ENCODE measurements around the gene ZNF423.

ZNF423 gene

DNA sequence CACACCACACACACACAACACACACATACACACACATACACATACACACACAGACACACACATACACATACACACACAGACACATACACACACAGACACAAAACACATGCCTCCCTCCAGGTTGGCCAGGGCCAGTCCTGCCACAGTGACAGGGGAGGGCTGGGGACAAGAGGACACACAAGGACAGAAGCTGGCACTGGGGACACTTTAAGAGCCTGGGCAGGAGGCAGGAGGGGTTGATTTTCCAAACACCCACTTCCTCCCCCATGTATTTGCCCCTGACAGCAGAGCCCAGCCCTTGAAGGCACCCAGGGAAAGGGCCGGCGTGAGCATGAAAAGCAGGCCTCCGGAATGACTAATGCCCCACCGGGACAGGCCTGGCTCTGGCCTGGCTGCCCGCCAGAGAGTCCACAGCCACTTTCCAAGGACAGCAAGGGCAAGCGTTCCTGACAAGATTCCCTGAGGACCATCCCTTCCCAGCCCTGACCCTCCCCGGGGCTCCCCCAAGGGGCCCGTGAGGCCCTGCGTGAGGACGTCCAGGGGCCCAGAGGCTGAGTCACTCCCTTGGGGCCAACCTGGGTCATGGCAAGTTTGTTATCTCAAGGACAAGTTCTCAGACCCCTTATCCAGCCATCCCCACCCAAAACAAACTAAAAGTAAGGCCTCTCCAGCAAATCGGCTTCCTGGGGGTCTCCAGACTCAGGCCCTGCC, 235.6 kb downstream of the ZNF423 start:
- TF ChIP-seq, protein P1, sequence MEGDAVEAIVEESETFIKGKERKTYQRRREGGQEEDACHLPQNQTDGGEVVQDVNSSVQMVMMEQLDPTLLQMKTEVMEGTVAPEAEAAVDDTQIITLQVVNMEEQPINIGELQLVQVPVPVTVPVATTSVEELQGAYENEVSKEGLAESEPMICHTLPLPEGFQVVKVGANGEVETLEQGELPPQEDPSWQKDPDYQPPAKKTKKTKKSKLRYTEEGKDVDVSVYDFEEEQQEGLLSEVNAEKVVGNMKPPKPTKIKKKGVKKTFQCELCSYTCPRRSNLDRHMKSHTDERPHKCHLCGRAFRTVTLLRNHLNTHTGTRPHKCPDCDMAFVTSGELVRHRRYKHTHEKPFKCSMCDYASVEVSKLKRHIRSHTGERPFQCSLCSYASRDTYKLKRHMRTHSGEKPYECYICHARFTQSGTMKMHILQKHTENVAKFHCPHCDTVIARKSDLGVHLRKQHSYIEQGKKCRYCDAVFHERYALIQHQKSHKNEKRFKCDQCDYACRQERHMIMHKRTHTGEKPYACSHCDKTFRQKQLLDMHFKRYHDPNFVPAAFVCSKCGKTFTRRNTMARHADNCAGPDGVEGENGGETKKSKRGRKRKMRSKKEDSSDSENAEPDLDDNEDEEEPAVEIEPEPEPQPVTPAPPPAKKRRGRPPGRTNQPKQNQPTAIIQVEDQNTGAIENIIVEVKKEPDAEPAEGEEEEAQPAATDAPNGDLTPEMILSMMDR (IDR thresholded peaks at IDR 0.05; ENCODE audit: borderline replicate concordance, control extremely low read depth, extremely low read depth, insufficient read depth, missing control alignments): no peak
- in situ Hi-C loops (cut with MboI; ENCODE audit: low sequenced_read_pairs, unreplicated experiment): no loop called here
- DNase-seq (ENCODE audit: low spot score): no peak

DNA sequence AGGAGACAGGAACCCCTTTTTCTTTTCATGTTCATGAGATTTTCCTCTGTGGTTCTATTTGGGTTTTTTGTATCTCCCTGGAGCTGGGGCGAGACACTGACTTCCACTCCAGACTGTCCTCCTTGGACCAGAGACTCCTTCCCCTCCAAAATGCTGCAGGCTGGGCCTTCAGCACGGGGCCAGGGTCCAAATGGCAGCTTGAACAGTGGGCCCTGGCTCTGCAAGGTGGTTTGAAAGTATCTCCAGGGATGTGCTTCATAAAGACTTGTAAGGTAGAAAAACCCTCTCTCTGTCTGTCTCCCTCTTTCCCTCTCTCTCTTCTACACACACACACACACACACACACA, 236.1 kb downstream of the ZNF423 start:
- DNase-seq (ENCODE audit: low spot score): no peak
- TF ChIP-seq, protein P1 (IDR thresholded peaks at IDR 0.05; ENCODE audit: borderline replicate concordance, control extremely low read depth, extremely low read depth, insufficient read depth, missing control alignments): no peak
- in situ Hi-C loops (cut with MboI; ENCODE audit: low sequenced_read_pairs, unreplicated experiment): no loop called here

- in situ Hi-C loops (cut with MboI; ENCODE audit: low sequenced_read_pairs, unreplicated experiment): no loop called here
- DNase-seq (ENCODE audit: low spot score): no peak
- TF ChIP-seq, protein P1 (IDR thresholded peaks at IDR 0.05; ENCODE audit: borderline replicate concordance, control extremely low read depth, extremely low read depth, insufficient read depth, missing control alignments): no peak
Observed at GRCh38 chr16:49618955-49619354, 237.0 kb downstream of the ZNF423 start.

DNA sequence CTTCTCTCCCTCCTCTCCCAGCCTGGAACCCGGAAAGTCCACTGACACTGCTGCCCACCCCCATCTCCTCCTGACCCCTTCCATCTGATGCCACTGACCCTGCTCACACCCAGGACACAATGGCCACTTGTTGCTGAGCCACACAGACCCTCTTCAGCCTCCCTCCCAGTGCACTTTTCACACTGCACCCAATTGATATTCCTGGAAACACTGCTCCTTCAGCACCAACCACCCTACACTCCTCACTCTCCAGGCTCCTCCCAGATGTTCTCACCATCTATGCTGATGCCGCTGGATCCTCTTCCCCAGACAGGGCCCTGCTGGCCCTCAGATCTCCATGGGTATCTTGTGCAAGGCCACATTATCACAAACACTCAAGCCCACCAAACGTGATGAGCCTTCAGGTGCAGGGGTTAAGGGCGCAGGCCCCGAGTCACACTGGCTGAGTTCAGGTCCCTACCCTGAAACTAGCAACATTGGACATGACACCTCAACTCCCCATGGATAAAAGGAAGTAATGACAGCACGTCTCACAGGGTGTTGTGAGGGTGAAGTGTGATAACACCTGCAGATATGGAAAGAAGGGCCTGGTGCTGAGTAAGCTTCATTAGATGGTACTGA, 238.1 kb downstream of the ZNF423 start:
- DNase-seq (ENCODE audit: low spot score): no peak
- in situ Hi-C loops (cut with MboI; ENCODE audit: low sequenced_read_pairs, unreplicated experiment): no loop called here
- TF ChIP-seq, protein P1 (IDR thresholded peaks at IDR 0.05; ENCODE audit: borderline replicate concordance, control extremely low read depth, extremely low read depth, insufficient read depth, missing control alignments): no peak

GRCh38 chr16:49617016-49617629, 238.8 kb downstream of the ZNF423 start:
- no peak for DNase-seq (ENCODE audit: low spot score)

GRCh38 chr16:49615576-49615975, 240.3 kb downstream of the ZNF423 start:
- DNase-seq (ENCODE audit: low spot score): no peak
- TF ChIP-seq, protein P1 (IDR thresholded peaks at IDR 0.05; ENCODE audit: borderline replicate concordance, control extremely low read depth, extremely low read depth, insufficient read depth, missing control alignments): no peak
- in situ Hi-C loops (cut with MboI; ENCODE audit: low sequenced_read_pairs, unreplicated experiment): no loop called here

More at GRCh38 chr16:49617016-49617629, 238.8 kb downstream of the ZNF423 start:
- TF ChIP-seq, protein P1 (IDR thresholded peaks at IDR 0.05; ENCODE audit: borderline replicate concordance, control extremely low read depth, extremely low read depth, insufficient read depth, missing control alignments): no peak
- in situ Hi-C loops (cut with MboI; ENCODE audit: low sequenced_read_pairs, unreplicated experiment): no loop called here
